Astrocyte of the hippocampus (primary cell): ENCODE data around the gene IFNA7.
A peak's percentile ranks its signal among the peaks of the same experiment; 100 is the strongest.
"Not testable (repeated sequence)": the region's sequence is repeated elsewhere in the genome, so short reads cannot be mapped to it uniquely, and the experiment has no call there.

Source experiments
- DNase-seq: peaks from one replicate; pipeline ENCODE4 v3.0.0; 2011; ENCODE audit warnings: low read depth, low spot score

The IFNA7 gene

GRCh38 chr9:21202105-21202504, at the start of gene IFNA7:
TSS of gene IFNA7 (minus strand) at chr9:21202205. CDS start at chr9:21202165, 40 bp downstream.
- DNase-seq = not testable (repeated sequence)

GRCh38 chr9:21251638-21252037, 49.6 kb upstream of the IFNA7 start:
- DNase-seq = no peak

DNA sequence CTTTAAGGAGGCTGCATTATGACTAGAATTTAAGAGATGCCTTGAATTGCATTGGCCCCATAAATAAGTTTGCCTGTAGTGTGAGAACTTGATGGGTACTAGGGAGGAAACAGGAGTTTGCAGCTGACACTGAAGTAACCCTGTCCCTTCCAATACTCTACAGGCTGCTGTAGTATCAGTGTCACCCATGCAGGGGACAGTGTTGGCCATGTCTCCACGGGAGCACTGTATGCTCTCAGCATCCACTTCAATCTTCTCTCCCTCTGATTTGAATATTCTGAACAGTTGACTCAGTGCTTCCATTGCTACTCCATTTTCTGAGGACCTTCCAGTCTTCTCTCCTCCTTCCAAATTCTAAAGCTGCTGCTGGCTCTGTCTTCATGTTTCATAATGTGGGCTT, 49.2 kb upstream of the IFNA7 start:
- DNase-seq = no peak

- DNase-seq = no peak
Measured at GRCh38 chr9:21244836-21245235, 42.8 kb upstream of the IFNA7 start.

DNA sequence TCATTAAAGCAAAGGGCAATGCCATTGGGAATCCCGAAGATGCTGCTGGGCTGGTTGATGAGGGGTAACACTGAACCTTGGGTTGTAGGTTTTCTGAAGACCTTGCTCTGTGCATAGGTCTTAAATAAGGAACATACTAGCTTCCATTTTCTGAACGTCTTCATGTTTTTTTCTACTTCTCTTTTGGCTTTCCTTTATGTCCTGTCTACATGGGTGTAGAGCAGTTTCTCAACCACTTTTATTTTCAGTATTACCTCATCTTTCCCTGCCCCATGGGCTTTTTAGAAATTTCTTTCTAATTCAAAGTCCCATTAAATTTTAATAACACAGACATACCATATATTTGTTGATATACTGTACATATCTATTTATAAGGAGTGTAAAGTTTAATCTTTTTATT, 37.9 kb upstream of the IFNA7 start, which contains the start of gene IFNA14:
Gene IFNA14 (minus strand): TSS at position 95 of the 400 bp plus-strand sequence. CDS start 70 bp downstream, at position 25.
- DNase-seq = no peak

DNA sequence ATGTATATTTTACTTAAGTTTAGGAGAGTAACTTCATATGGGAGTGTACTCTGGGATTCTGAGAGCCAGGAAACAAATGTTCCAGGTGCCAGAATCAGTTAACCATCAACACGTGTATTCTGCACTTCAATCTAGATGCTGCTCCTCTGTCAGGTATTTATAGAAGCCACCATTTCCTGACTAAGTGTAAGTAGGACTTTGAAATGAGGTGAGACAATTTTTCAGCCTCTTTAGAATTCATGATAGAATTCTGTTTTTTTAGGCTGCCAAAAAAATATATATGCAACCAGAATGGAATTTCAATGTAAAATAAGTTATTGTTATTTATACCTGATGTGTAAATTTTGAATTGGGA, 34.3 kb upstream of the IFNA7 start:
- DNase-seq = not testable (repeated sequence)

DNA sequence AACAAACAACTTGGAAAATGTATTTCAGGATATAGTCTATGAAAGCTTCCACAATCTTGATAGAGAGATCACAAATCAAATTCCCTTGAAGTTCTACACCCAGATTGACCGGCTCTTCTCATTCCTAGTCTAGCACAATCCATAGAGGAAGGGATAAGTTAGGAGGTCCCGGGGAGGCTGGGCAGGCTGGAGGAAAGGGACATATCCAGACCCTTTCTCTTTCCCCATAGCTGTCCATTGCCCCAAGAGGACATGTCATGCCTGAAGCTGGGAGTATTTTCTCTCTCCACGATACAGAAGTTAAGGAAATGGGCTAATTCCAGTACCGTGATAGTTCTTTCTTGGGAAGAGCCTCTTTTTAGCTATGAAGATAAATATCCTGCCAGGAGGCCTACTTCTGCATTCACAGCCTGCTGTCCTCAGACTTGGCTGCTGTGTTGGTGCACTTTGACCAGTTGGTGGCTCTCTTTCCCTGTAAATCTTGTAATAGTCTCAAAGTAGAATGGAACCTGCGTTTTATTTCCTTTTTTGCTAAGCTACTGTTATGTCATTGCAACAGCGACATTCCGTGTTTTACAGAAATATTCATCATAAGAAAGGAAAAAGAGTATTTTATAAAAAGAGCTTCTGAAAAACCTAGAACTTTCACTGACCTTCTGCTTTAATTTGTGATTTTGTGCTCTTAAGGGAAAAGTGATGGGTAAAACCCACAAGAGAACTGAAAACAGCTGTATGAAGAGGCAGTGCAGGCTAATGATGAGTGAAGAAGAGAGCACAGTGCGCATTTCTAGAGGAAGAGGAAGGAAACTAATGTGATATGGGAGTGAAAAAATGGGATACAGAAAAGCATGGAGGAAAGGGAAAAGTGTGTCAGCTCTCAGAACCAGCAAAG, 33.7 kb upstream of the IFNA7 start:
- peak; percentile 61 for DNase-seq

- no peak for DNase-seq
Measured at GRCh38 chr9:21234153-21234687, 32.2 kb upstream of the IFNA7 start.

GRCh38 chr9:21233258-21233657, 31.3 kb upstream of the IFNA7 start:
- no peak for DNase-seq

- no peak for DNase-seq
Measured at GRCh38 chr9:21228122-21228521, 26.1 kb upstream of the IFNA7 start, which contains the start of gene IFNA17. TSS of gene IFNA17 (minus strand) at chr9:21228222. CDS start at chr9:21228173, 49 bp downstream.

DNA sequence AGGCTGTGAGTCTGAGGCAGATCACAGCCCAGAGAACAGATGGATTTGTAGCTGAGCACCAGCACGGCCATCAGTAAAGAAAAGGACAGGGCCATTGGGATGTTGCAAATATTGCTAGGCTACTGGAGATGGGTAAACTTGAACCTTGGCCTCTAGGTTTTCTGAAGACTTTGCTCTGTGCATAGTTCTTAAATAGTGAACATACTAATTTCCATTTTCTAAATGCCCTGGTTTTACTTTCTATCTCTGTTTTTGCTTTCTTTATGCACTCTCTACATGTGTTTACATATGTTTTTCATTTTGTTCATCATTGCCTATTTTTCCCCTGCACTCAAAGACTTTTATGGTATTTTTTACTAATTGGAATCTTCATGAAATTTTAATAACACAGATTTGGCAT, 15.2 kb upstream of the IFNA7 start, which contains the start of gene IFNA16:
Gene IFNA16 (minus strand): TSS at position 101 of the 400 bp plus-strand sequence. CDS start 6 bp downstream, at position 95.
- not testable (repeated sequence) for DNase-seq

DNA sequence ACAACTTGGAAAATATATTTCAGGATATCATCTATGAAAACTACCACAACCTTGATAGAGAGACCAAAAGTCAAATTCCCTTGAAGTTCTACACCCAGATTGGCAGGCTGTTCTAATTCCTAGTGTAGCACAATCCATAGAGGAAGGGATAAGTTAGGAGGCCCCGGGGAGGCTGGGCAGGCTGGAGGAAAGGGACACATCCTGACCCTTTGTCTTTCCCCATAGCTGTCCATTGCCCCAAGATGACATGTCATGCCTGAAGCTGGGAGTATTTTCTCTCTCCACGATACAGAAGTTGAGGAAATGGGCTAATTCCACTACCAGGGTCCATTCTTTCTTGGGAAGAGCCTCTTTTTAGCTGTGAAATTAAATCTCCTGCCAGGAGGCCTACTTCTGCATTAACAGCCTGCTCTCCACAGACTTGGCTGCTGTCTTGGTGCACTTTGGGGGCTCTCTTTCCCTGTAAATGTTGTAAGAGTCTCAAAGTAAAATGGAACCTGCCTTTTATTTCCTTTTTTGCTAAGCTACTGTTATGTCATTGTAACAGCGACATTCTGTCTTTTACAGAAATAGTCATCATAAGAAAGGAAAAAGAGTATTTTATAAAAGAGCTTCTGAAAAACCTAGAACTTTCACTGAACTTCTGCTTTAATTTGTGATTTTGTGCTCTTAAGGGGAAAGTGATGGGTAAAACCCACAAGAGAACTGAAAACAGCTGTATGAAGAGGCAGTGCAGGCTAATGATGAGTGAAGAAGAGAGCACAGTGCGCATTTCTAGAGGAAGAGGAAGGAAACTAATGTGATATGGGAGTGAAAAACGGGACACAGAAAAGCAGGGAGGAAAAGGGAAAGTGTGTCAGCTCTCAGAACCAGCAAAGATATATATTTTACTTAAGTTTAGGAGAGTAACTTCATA, 11.7 kb upstream of the IFNA7 start:
- peak; percentile 7 for DNase-seq

GRCh38 chr9:21212160-21212559, 10.2 kb upstream of the IFNA7 start:
- not testable (repeated sequence) for DNase-seq

GRCh38 chr9:21210782-21211181, 8.8 kb upstream of the IFNA7 start:
- DNase-seq = not testable (repeated sequence)

GRCh38 chr9:21210311-21210710, 8.3 kb upstream of the IFNA7 start:
- no peak for DNase-seq

DNA sequence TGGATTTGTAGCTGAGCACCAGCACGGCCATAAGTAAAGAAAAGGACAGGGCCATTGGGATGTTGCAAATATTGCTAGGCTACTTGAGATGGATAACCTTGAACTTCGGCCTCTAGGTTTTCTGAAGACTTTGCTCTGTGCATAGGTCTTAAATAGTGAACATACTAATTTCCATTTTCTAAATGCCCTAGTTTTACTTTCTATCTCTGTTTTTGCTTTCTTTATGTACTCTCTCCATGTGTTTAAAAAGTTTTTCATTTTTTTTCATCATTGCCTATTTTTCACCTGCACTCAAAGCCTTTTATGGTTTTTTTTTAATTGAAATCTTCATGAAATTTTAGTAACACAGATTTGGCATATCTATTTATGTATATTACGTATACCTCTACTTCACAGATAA, 5.0 kb upstream of the IFNA7 start, which contains the start of gene IFNA10:
Gene IFNA10 (minus strand): TSS at position 101 of the 400 bp plus-strand sequence. CDS start 46 bp downstream, at position 55.
- DNase-seq = not testable (repeated sequence)

- no peak for DNase-seq
Measured at GRCh38 chr9:21205204-21205603, 3.2 kb upstream of the IFNA7 start.

GRCh38 chr9:21194867-21195776, 6.9 kb downstream of the IFNA7 start:
- peak; percentile 13 for DNase-seq

DNA sequence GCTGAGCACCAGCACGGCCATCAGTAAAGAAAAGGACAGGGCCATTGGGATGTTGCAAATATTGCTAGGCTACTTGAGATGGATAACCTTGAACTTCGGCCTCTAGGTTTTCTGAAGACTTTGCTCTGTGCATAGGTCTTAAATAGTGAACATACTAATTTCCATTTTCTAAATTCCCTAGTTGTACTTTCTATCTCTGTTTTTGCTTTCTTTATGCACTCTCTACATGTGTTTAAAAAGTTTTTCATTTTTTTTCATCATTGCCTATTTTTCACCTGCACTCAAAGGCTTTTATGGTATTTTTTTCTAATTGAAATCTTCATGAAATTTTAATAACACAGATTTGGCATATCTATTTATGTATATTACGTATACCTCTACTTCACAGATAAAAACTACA, 14.5 kb downstream of the IFNA7 start, which contains the start of gene IFNA4:
Gene IFNA4 (minus strand): TSS at position 101 of the 400 bp plus-strand sequence. CDS start 56 bp downstream, at position 45.
- DNase-seq = not testable (repeated sequence)
